ENCODE measurements around the gene ERCC6. TPM values are rescaled to one million over a fixed set of nuclear protein-coding genes. Genes with fewer than 3 reads are reported as not detected.

Gene ERCC6
- polyA plus RNA-seq, 1 of the 3 experiments (the other 2 are of a cell fraction) = 4.5 TPM

GRCh38 chr10:49534670-49535381 lies 4.1 kb downstream of the ERCC6 start:
- H2AFZ ChIP-seq (ENCODE audit: low read depth) = no peak overlapping the region
- H3K9me3 ChIP-seq = no peaks in the 10 kb centered on the region
- H3K9ac ChIP-seq = no peak overlapping the region
- H3F3A ChIP-seq (replicated peaks; ENCODE audit: insufficient read depth) = peaks cover 21% of the 10 kb centered on the region
- CTCF ChIA-PET = interaction anchor here (0.6 to 2.1 kb wide), 5 partner anchors 16 to 879 kb away, joined by 3 to 7 read pairs (median 5); no protein-coding TSS in a partner anchor
- peaks cover 74% of the 10 kb centered on the region for H3K79me2 ChIP-seq (ENCODE audit: insufficient read depth)
- POLR2A ChIA-PET = no interaction called here
- WGBS (ENCODE audit: low lambda C conversion rate) = 84% methylated on average over 9 of the region's 9 CpGs
- H3K36me3 ChIP-seq (replicated peaks in 1 of 2; ENCODE audit: control insufficient read depth in 1 of 2, insufficient read depth in 2 of 2, low read length in 1 of 2) = peaks cover 28 to 29% of the 10 kb centered on the region in 2 experiments
- no peaks in the 10 kb centered on the region for H4K20me1 ChIP-seq (ENCODE audit: insufficient read depth)
- H3K27me3 ChIP-seq (ENCODE audit: insufficient read depth) = no peaks in the 10 kb centered on the region
- peak overlapping the region; percentile 24 to 71; a peak in 3 of 4 replicates for H3K27ac ChIP-seq (ENCODE audit: low read depth in 2 of 2, low read length in 1 of 2)
- peak overlapping the region; percentile 64 for H3K4me2 ChIP-seq
- 0 out of 4 replicates have a peak overlapping the region, but pooled peaks of 1 of the 2 experiments have one; percentile 9 for H3K4me3 ChIP-seq (ENCODE audit: low read depth in 2 of 2, low read length in 1 of 2)
- peaks cover 13 to 21% of the 10 kb centered on the region in 2 experiments for H3K4me1 ChIP-seq (ENCODE audit: control insufficient read depth in 1 of 2, insufficient read depth in 2 of 2, low read depth in 1 of 2, low read length in 1 of 2)
- no peak for DNase-seq
- H3K9me2 ChIP-seq = no peaks in the 10 kb centered on the region
- TF ChIP-seq MEF2A (IDR thresholded peaks at IDR 0.05; ENCODE audit: borderline replicate concordance, low read depth) = no peak
- TF ChIP-seq MAX (IDR thresholded peaks at IDR 0.05; ENCODE audit: low read depth) = 0 out of 2 replicates have a peak, but pooled peaks have one; percentile 30
- TF ChIP-seq CHD2 (IDR thresholded peaks at IDR 0.05; ENCODE audit: low read length, partially characterized antibody) = no peak
- no peak for TF ChIP-seq TAF1 (IDR thresholded peaks at IDR 0.05; ENCODE audit: borderline replicate concordance, low read depth, low read length)
- TF ChIP-seq EP300 (IDR thresholded peaks at IDR 0.05; ENCODE audit: borderline replicate concordance in 1 of 2, low read depth in 1 of 2, low read length in 1 of 2) = no peak
- TF ChIP-seq PBX3 (IDR thresholded peaks at IDR 0.05) = peak; percentile 54; the same call in 1 of the 2 replicates
- no peak for TF ChIP-seq TEAD4 (IDR thresholded peaks at IDR 0.05; ENCODE audit: borderline replicate concordance, insufficient read depth)
- no peak for TF ChIP-seq REST (IDR thresholded peaks at IDR 0.05; ENCODE audit: low read depth, low read length)
- TF ChIP-seq FOXM1 (IDR thresholded peaks at IDR 0.05; ENCODE audit: low read depth) = no peak
- TF ChIP-seq NRF1 (IDR thresholded peaks at IDR 0.05; ENCODE audit: low read depth, low read length) = no peak
- TF ChIP-seq YY1 (IDR thresholded peaks at IDR 0.05; ENCODE audit: low read depth) = no peak
- TF ChIP-seq SIN3A (IDR thresholded peaks at IDR 0.05; ENCODE audit: borderline replicate concordance, low read depth, low read length) = no peak
- TF ChIP-seq RCOR1 (IDR thresholded peaks at IDR 0.05; ENCODE audit: low read length) = no peak
- no peak for TF ChIP-seq RAD21 (IDR thresholded peaks at IDR 0.05; ENCODE audit: low read length)
- no peak for TF ChIP-seq POLR2AphosphoS5 (IDR thresholded peaks at IDR 0.05; ENCODE audit: low read depth, low read length)
- TF ChIP-seq IRF3 (IDR thresholded peaks at IDR 0.05; ENCODE audit: low read depth, low read length) = no peak
- TF ChIP-seq GATA2 (CRISPR knock-in tag; IDR thresholded peaks at IDR 0.05) = no peak
- TF ChIP-seq JUND (IDR thresholded peaks at IDR 0.05) = no peak; the same call in 1 of the 2 replicates
- TF ChIP-seq EZH2phosphoT487 (IDR thresholded peaks at IDR 0.05; ENCODE audit: borderline replicate concordance, low read depth) = no peak
- peak; percentile 68 for TF ChIP-seq TCF12 (IDR thresholded peaks at IDR 0.05)
- TF ChIP-seq CTCF (IDR thresholded peaks at IDR 0.05) = no peak
- TF ChIP-seq RFX5 (IDR thresholded peaks at IDR 0.05; ENCODE audit: low read length) = no peak
- peak; percentile 55; the same call in 1 of the 2 replicates for TF ChIP-seq FOSL2 (IDR thresholded peaks at IDR 0.05; ENCODE audit: borderline replicate concordance, low read depth)

Measured in SK-N-SH (cell line).